ENCODE measurements around the gene CLSTN1.
"Not testable (repeated sequence)": the region's sequence is repeated elsewhere in the genome, so short reads cannot be mapped to it uniquely, and the experiment has no call there.

The CLSTN1 gene

GRCh38 chr1:9728451-9729295, 95.1 kb downstream of the CLSTN1 start:
- no peak for FAIRE-seq

GRCh38 chr1:9726905-9727595, 96.7 kb downstream of the CLSTN1 start:
- FAIRE-seq: no peak

DNA sequence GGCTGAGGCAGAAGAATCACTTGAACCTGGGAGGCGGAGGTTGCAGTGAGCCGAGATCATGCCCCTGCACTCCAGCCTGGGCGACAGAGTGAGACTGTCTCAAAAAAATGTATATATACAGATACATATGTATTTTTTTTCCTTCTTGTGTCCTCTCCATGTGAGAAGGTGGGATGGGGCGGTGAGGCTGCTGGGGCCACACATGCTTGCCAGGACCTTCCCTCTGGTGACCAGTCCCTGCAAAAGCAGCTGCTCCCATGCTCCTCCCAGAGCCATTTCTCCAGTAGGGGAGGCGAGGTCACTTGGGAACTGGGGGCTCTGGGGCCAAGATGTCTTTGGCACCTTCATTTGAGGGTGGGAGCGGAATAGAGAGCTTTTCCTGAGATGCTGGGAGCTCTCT, 97.4 kb downstream of the CLSTN1 start:
- FAIRE-seq: no peak

DNA sequence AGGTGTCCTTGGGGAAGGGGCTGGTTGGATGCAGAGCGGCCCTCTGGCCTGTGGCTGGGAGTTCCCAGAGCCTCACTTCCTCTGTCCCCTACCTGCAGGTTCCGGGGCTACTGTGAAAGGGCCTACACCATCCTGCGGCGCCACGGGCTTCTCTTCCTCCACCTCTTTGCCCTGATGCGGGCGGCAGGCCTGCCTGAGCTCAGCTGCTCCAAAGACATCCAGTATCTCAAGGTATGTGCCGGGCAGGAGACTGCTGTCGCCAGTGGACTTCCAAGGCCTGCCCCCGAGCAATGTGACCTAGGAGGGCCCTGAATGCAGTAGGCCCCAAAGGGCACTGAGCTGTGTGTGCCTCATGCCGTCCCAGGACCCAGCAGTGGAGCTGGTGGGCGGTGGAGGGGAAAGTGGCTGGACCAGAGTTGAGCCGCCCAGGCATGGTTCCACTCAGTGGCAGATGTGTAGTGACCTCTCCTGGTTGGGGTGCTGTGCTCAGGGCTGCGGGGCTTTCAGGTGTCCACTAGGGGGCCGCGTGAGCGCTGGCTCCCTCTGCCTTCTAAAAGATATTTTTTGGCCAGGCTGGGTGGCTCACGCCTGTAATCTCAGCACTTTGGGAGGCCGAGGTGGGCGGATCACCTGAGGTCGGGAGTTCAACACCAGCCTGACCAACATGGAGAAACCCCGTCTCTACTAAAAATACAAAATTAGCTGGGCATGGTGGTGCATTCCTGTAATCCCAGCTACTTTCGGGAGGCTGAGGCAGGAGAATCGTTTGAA, 98.9 kb downstream of the CLSTN1 start:
- no peak for FAIRE-seq

GRCh38 chr1:9723926-9724325, 99.8 kb downstream of the CLSTN1 start:
- no peak for FAIRE-seq

DNA sequence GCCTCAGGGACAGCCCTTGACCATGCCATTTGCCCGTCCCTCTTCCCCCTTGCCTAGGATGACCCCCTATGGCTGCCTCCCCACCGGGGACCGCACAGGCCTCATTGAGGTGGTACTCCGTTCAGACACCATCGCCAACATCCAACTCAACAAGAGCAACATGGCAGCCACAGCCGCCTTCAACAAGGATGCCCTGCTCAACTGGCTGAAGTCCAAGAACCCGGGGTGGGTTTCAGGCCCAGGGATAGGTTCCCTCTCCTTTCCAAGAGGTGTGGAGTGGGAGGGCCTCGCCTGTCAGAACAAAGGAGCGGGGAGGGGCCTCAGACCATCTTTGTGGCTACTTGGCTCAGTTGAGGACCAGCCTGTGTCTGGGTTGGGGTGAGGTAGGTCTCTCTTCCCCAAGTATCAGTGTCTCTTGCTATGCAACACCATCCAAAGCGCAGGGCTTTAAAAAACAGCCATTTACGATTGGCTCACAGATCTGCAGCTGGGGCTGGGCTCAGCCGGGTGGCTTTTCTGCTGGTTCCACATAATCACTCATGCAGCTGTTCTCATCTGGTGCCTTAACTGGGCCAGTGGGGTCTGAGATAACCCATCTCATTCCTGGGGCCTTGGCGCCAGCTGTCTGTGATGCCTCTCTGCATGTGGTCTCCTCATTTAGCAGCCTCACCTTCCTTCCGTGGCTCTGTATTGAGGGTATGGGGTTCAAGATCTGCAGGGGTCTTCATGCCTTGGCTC, 100.5 kb downstream of the CLSTN1 start:
- FAIRE-seq: no peak

- FAIRE-seq: no peak
Observed at GRCh38 chr1:9722378-9722749, 101.4 kb downstream of the CLSTN1 start.

GRCh38 chr1:9721606-9722377, 102.0 kb downstream of the CLSTN1 start:
- FAIRE-seq: no peak

DNA sequence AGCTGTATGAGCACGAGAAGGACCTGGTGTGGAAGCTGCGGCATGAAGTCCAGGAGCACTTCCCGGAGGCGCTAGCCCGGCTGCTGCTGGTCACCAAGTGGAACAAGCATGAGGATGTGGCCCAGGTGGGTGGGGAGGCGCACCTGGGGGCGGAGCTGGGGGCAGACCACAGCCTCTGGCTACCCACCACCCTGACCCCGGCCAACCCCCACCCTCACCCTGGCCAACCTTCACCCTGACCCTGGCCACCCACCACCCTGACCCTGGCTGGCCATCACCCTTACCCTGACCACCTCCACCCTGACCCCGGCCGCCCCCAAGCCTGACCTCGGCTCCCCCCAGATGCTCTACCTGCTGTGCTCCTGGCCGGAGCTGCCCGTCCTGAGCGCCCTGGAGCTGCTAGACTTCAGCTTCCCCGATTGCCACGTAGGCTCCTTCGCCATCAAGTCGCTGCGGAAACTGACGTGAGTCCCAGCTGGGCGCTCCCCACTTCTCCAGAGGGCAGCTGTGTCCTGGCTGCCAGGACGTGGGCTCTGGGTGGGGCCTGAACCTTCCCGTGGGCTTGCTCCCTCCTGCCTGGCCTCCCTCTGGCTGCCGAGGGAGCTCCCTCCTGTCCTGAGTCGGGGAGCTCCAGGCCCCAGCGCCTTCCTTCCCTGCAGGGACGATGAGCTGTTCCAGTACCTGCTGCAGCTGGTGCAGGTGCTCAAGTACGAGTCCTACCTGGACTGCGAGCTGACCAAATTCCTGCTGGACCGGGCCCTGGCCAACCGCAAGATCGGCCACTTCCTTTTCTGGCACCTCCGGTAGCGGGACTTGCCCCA, 102.8 kb downstream of the CLSTN1 start:
- no peak for FAIRE-seq

- FAIRE-seq: no peak
Observed at GRCh38 chr1:9719978-9720722, 103.6 kb downstream of the CLSTN1 start.

DNA sequence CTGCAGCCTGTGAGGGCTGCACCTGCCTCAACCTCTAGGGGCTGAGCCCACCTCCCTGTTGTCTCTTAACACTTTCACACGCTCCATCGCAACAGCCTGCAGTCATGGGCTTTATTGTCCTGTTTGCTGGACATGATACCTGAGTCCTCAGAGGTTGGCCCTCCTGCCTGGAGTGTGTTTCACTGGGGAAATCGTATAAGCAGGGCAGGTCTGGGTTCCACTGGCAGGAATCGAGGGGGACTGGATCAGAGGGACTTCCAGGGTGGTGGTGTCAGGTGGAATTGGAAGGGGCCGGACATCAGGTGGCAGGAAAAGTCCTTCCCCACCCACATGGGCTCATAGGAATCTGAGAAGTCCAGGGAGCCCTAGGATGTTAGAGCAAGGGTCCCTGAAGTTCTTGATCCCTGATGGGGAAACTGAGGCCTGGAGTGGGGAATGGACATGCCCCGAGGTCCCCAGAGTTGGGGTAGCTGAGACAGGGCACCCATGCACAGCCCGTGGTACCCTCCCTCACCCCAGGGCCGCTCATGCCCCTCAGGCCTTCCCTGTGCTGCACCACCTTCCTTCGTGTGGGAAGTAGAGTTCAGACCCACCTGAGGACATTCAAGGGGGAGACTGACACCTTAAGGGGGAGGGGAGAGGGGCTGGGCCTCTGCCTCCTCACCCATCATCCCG, 105.6 kb downstream of the CLSTN1 start:
- FAIRE-seq: no peak

GRCh38 chr1:9717193-9718005, 106.4 kb downstream of the CLSTN1 start:
- no peak for FAIRE-seq

DNA sequence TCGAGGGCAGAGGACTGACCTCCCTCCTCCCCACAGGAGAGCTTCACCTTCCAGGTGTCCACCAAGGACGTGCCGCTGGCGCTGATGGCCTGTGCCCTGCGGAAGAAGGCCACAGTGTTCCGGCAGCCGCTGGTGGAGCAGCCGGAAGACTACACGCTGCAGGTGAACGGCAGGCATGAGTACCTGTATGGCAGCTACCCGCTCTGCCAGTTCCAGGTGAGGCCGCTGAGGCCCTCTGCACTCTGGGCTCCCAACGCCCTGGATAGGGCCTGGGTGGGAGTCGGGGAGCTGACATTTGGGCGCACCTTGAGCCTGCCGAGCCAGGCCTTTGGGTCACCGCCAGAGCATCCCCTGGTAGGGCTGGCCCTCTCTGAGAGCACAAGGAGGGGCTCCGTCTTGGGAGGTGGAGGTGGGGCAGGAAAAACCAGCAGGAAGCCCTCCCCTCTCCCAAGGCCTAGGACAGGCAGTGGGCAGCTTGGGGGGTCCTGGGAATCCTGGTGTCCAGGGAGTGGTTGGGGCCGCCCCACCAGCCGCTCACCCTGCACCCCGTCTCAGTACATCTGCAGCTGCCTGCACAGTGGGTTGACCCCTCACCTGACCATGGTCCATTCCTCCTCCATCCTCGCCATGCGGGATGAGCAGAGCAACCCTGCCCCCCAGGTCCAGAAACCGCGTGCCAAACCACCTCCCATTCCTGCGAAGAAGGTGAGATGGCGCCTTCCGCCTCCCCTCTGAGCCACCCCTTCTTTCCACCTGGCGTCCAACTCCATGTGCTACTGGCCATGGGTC, 107.2 kb downstream of the CLSTN1 start:
- no peak for FAIRE-seq

DNA sequence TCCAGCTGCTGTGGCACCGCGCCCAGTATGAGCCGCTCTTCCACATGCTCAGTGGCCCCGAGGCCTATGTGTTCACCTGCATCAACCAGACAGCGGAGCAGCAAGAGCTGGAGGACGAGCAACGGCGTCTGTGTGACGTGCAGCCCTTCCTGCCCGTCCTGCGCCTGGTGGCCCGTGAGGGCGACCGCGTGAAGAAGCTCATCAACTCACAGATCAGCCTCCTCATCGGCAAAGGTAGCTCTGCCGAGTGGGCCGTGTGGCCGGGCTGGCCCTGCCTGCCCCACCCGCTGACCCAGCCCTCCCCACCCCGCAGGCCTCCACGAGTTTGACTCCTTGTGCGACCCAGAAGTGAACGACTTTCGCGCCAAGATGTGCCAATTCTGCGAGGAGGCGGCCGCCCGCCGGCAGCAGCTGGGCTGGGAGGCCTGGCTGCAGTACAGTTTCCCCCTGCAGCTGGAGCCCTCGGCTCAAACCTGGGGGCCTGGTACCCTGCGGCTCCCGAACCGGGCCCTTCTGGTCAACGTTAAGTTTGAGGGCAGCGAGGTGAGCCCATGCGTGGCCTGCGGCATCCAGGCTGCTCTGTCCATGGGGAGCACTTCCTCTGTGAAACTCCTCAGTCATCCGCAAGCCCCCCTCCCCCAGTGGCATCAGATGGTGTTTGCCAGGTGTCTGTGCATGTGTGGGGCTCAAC, 108.1 kb downstream of the CLSTN1 start:
- FAIRE-seq: no peak

DNA sequence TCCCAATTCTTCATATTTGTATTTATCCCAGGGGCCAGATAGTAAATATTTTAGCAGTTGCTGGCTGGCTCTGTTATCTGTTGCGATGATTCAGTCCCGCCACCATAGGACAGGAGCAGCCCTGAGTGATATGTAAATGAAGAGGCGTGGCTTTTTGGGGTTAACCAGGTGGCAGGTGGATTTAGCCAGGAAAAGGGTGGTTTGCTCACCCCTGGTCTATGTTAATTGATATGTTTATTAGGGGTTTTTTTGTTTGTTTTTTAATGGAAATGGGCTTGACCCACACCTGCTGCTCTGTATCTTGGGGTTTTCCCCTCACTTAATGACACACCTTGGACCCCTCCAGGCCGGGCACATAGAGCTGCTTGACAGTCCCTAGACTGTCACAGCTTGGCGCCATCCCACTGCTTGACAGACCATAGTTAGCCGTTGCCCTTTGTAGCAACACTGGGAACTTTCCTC, 109.5 kb downstream of the CLSTN1 start:
- no peak for FAIRE-seq

- not testable (repeated sequence) for FAIRE-seq
Observed at GRCh38 chr1:9712767-9713166, 111.0 kb downstream of the CLSTN1 start.

GRCh38 chr1:9711466-9712020, 112.2 kb downstream of the CLSTN1 start:
- no peak for FAIRE-seq

Measured in TTC549 (cell line).